Activated CD8-positive, alpha-beta memory T cell treated with anti-CD3 and anti-CD28 coated beads for 1 hour (primary cell): ENCODE measurements around the gene TBCK.

Experiments used
- DNase-seq, 2 donors: peaks; one replicate each; pipeline ENCODE4 v3.0.0-alpha.2; 2020; ENCODE audit warnings: low read depth in 1 of 2; ENCODE audit errors: extremely low read depth in 1 of 2

The TBCK gene

DNA sequence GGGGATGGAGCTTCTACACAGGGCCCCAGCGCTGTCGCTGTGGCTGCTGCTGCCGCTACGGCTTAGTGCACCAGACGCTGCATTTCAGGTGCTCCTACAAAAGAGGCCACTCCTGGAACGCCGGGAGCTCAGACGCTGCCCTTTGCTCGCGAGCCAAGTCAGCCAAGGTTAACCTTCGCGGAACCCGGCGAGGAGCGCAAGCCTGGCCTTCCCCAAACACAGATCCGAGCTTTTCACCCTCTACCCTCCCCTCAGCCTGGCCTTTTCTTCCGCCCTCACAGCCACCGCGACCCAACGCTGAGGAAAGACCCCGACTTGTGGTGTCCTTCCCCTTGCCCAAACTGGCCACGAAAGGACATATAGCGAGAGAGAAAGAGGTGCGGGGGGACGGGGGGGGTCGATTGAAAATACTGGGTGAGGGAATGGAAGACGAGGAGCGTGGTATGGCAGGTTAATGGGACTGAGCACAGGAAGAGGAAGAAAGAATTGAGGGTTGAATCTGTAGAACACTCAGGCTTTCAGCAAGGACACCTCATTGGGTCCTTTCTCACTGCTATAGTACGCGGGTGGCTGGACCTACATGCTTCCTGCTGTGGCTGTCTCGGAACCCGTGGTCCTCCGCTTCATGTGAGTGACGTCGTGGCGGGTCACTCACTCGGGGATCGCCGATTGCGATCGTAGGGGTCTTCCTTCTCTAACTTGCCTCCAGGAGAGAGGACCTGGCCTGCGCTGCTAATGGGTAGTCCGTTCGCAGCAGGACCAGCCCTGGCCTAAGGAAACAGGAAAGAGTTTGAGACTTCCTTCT is at the start of gene TBCK, which contains the start of gene AIMP1:
TSS of gene TBCK (minus strand) at position 242 of the 805 bp plus-strand sequence. CDS start 7,249 bp downstream, outside the sequence.
TSS of gene AIMP1 (plus strand) at position 583 of the 805 bp plus-strand sequence. CDS start 8,460 bp downstream, outside the sequence.
- peak; percentile 67 to 75 for DNase-seq

DNA sequence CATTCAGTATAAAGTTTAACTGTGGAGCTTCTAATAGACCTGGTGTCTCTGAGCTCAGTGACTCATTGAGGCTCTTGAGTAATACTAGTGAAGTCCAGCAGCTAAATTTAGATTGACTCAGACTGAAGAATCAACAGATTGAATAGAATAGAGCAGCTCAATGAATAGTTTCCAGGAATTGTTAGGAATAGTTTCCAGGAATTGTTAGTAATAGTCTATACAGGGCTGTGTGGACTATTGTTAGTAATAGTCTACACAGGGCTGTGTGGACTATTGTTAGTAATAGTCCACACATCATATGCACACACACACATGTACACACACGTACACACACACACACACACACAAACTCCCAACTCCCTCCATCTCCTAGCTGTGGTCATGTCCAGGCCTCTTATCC is 49.6 kb upstream of the TBCK start:
- no peak for DNase-seq

DNA sequence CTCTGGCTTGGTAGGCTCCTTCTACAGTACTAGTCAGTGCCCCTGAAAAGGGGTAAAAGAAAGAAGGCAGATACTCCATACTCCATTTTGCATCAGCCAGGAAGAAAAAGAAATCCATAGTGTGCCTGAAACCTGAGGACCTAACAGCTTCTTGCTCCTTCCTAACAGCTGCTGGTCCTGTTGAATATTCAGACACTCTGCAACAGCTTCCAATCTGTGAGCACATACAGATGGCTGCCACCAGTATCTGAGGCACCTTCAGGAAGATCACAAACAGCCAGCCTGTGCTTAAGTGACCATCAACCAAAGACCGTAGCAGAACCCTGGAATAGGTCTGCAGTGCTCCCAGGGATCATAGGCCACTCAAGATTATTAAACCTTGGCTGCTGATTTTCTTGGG is 48.3 kb upstream of the TBCK start:
- DNase-seq: no peak

DNA sequence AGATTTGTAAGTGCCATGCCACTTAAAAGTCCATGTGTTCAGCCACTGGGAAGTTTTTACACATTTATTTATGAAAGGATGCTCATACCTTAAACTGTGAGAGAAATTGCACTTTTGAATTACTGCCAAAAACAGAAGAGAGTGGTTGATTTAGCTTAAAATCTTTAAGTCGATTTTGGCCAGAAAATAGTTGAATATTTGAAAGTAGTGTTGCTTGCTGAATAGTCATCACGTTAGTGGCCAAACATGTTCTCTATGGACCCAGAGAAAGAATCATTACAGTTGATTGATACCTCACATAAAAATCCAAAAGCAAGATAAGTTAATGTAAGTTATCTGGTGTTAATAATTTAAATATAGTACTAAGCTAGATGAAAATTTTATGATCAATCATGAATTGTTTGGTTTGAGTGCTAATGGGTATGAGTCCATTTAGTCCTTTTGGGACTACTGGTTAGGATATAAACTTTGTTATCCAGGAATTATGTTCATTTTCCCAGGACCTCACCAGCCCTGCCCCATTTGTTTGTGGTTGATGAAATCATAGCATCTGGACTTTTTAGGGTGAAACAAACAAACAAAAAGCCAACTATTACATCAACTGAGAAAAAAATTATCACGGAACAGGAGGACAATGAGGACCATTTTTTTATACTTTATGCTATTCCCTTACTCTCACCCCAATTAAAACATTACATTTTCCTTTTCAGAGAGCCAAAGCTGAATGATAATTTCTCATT is 46.2 kb upstream of the TBCK start:
- no peak for DNase-seq

DNA sequence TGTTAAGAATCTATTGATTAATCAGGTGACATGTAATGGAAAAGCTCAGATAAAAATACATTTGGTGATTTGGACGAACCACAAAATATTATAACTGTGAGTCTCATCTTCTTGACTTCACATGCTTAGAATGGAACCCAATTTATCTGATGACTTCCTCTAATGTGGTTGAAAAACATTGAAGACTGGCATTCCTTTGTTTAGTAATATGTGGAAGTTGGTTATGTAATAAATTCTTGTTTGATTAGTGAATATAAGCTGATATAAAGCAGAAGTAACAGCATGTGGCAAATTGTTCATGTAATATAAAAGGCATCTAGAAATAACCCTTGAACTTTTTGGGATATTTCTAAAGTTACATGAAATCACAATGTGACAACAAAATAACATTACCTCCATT is 42.9 kb upstream of the TBCK start:
- no peak for DNase-seq

DNA sequence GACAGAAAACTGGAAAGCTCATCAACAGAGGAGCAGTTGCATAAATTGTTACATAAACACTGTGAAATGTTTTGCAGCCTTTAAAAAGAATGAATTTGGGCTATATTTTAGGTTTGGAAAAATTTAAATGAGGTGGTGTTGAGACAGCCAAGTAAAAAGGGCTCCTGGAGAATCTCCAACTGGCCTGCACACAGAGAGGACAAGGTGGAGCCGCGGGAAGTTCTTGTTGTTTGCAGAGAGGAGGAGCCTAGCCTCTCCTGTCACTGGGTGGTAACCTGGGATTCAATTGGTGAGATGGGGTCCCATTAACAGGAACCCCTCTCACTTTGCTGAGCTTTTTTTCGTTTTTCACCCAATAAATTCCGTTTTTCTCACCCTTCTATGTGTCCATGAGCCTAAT is 39.2 kb upstream of the TBCK start:
- no peak for DNase-seq

DNA sequence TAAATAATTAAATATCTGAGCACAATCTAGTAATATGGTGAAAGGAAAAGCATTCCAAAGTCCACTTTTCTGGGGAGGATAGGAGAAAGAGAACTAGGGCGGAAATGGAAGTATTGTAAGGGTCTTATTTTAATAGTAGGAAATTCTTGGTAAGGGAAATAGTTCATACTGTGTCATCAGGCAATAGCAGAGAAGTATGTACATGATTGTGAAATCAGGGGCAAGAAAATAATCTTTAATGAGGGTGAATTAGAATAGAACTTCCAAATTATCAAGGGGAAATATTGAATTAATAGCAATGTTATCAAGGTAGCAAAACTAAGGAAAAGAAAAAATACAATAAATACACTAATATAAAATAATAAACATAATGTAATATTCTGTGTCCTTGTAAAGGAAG is 37.8 kb upstream of the TBCK start:
- DNase-seq: no peak

DNA sequence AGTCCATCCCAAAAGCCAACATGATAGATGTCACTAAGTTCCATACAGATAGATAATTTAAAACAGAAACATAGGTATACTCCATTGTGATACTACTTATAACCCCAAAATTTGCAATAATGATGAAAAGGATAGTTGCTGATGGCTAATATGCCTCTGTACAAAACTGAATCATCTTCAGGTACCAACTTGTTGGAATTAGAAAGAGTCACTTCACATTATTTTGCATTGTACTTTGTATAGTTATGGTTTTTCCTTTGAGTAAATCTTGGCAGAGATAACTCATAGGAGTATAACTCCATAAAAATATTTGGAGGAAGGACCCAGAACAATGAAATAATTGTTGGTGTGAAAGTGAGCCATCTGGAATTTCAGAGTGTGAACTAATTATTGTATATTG is 35.0 kb upstream of the TBCK start:
- DNase-seq: no peak

DNA sequence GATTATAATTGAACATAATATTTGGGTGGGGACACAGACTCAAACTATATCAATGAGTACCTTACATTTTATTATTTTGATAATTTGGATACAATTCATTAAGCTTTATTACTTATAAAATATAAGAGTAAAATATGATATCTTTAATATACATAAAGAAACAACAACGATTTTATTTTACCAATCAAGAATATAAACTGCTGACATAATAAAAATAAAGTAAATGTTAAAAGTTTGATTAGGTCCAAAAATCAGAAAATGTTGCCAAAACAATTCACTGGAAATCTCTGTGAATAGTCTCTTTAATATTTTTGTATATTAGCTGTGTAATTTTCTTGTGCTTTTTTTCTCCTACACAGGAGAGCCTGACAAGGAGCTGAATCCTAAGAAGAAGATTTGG is 31.2 kb upstream of the TBCK start:
- no peak for DNase-seq

DNA sequence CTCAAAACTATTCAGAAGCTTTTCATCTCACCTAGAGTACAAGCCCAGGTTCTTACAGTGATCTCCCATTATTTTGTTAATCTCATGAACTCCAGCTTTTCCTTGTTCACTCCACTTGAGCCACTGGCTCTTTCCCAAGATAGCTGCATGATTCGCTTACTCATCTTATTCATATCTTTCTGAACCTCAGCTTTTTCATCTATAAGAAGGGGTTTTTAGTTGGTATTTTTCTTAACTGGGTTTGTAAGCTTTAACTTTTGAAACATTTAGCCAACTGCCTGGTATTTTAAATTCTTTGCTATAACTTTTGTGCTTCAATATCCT is 28.6 kb upstream of the TBCK start:
- DNase-seq: no peak

DNA sequence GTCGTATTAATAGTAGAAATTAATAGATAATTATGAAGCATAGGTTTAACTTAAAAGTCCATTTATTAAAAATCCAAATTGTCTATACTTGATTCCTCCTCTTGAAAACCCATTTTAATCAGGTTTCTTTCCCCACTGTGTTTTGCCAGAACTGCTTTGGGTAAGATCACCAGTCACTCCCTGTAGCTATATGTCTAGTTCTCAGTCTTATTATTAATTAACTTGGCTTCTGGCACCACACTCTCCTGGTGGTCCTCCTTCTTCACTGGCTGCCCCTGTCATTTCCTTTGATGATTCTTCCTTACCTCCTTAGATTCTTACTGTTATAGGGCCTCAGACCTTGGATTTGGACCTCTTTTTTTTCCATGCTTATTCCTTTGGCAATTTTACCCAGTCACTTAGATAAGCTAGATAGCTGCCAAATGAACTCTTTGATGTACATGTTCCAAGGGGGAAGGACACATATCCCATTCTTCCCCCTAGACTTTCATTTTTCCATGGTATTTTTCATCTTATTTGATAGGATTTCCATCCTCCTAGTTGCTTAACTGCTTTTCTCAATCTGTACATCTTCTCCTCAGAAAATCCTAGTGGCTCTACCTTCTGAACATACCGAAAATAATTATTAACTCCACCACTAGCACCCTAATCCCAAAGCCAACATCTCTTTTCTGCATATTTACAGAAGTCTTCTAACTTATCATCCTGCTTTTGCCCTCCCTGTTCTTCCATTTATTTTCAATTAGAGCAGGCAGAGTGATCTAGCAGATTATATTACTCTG is 28.0 kb upstream of the TBCK start:
- no peak for DNase-seq

DNA sequence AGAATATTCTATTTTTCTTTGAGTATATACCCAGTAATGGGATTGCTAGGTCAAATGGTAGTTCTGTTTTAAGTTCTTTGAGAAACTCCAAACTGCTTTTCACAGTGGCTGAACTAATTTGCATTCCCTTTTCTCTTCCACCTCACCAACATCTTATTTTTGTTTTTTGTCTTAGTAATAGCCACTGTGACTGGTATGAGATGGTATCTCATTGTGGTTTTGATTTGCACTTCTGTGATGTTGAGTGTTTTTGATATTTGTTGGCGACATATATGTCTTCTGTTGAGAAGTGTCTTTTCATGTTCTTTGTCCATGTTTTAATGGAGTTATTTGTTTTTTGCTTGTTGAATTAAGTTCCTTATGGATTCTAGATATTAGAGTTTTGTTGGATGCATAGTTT is 24.8 kb upstream of the TBCK start:
- DNase-seq: no peak

DNA sequence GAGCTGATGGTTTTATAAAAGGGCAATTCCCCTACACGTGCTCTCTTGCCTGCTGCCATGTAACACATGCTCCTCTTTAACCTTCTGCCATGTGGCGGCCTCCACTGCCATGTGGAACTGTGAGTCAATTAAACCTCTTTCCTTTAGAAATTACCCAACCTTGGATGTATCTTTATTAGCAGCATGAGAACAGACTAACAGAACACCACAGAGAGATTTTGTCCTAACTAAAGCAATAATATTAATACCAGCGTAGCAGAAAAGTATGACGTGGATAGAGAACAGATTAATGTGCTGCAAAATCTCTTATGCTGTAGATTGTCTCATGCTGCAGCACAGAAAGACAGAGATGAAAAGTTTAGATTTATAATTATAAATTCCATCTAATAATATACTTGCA is 23.4 kb upstream of the TBCK start:
- no peak for DNase-seq

DNA sequence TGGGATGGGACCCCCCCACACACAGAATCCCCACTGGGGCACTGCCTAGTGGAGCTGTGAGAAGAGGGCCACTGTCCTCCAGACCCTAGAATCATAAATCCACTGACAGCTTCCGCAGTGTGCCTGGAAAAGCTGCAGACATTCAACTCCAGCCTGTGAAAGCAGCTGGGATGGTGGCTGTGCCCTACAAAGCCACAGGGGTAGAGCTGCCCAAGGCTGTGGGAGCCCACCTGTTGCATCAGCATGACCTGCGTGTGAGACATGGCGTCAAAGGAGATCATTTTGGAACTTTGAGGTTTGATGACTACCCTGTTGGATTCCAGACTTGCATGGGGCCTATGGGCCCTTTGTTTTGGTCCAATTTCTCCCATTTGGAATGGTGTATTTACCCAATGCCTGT is 22.7 kb upstream of the TBCK start:
- no peak for DNase-seq

DNA sequence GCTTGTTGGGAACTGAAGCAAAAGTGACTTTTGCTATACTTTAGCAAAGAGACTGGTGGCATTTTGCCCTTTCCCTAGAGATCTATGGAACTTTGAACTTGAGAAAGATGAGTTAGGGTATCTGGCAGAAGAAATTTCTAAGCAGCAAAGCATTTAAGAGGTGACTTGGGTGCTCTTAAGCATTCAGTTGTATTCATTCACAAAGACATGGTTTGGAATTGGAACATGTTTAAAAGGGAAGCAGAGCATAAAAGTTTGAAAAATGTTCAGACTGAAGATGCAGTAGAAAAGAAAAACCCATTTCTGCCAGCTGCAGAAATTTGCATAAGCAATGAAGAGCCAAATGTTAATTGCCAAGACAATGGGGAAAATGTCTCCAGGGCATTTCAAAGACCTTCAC is 21.9 kb upstream of the TBCK start:
- no peak for DNase-seq

DNA sequence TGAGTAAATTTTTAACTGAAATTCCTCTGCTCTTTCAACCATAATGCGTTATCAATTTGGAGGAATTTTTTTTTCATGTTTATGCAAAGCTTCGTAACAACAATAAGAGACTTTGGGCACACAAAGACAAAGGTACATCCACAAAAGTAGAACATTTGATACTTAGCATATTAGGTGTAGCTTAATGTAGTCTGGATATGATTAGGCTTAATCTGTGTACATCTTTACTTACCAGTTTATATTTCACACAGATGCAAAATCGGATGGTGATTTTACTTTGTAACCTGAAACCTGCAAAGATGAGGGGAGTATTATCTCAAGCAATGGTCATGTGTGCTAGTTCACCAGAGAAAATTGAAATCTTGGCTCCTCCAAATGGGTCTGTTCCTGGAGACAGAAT is 20.6 kb upstream of the TBCK start:
- DNase-seq: no peak

DNA sequence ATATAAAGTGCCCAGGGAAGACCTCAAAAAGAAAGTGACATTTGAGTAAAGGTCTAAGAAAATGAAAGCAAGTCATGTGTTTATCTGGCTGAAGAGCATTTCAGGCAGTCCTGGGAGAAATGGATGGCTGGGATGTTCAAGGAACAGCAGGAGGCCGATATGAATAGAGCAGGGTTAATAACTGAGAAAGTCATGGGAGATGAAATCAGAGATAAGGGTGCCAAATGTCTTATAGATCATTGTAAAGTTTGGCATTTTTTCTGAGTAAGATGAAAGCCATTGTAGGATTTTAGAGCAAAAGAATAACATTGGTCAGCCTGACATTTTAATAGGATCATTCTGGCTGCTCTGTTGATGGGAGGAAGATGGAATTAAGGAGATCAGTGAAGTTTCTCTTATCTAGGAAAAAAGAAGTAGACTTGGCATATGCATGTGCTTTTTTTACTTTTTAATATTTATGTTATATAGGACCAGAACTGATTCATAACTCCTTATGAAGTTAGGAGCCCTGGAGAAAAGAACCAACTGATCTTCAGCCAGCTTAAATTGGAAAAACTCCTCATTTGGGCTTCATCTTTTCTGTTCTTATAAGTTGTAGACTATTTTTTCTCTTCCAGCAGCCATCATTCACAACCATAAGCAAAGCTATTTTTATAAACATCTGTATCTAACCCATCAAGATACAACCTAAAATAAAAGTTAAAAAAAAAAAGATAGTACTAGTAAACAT is 18.9 kb upstream of the TBCK start:
- no peak for DNase-seq

DNA sequence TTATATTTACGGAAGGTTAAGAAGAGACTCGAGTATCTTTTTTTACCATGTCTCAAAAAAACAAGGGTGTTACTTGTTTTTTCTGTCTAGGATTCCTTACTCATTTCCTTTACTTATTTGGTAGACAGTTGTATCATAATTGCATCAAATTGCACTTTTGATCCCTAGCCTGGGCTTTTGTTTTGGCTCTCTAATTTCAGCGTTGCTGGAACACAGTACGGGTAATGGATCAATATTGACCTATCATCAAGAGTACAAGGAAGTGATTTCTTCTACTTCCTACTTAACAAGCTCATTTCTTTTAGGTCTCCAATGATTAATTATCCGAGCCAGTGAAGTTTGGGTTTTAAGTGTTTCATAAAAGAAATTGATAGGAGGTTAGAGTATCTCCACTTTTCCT is 17.2 kb upstream of the TBCK start:
- no peak for DNase-seq

DNA sequence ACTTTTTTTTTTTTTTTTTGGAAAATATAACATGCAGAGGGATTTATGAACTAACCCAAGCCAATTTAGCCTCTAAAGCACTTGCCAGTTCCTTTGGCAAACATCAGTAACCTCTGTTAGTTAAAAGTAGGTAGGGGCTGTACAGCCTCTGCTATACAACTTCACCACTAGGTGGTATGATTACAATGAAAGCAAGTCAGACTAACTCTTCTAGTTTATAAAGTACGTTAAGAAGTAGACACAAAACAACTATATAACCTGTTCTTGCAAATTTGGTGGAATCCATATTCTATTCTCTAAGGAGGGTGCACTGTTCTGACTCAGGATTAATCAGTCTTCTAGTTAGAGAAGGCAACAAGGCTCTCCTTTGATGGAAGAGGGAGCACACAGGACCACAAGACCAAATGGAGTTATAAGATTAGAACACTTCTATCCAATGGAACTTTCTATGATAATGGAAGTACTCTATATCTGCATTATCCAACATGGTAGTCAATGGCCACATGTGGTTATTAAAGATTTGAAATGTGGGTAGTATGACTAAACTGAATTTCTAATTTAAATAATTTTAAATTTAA is 13.1 kb upstream of the TBCK start:
- no peak for DNase-seq

DNA sequence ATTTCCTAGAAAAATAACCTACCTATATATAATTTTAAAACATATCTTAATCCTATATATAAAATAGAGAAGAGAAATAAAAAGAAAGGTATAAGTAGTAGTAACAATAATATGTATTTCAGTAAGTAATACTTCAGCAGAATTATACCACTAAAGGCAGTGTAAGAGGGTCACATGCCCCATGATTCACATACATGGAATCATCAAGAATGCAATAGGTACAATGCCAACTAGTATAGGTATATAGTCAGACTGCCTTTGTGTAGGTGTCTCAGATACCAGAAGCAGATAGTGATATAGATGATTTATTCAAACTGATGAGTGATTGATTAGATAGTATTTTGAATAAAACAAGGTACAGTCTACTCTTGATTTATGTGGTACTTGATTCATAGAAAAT is 9.8 kb upstream of the TBCK start:
- DNase-seq: no peak

DNA sequence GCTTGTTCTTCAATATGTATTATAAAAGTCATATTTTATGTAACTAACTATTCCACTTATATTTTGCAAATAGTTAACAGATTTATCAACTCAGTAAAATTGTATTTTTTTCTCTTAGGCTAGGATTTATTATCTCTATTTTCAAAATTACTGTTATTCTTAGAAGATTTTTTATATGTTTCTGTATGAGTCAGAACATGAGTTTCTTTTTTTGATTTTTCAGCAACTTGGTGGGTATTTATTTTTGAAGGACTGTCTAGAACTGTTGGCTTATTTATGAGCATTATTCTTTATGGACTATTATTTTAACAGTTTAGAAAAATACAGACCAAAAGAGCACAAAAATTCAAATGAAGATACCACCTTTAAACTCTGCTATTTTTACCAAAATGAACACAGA is 7.1 kb upstream of the TBCK start:
- DNase-seq: no peak
